SK-N-SH (cell line): Measurements from ENCODE around the gene NAA30. TPM values are rescaled to one million over a fixed set of nuclear protein-coding genes. Genes with fewer than 3 reads are reported as not detected.

Experiments used
- CTCF ChIA-PET: fragments of 300-600, 350-600 bp; formaldehyde crosslinking; extraction: SDS; loops from one replicate; lab custom pipeline; 2021; lab: Yijun Ruan, JAX
- POLR2A ChIA-PET: fragments of 350-600 bp; sonication (Branson Sonifier 250); formaldehyde crosslinking; extraction: SDS; loops from one replicate; lab custom pipeline; 2020; ENCODE audit warnings: antibody characterized with exemption, inconsistent platforms; lab: Yijun Ruan, JAX
- DNase-seq: peaks from one replicate; pipeline ENCODE4 v3.0.0; 2012
- H2AFZ ChIP-seq: fragments of 200-600 bp; sonication (generic); 2 replicates; pipeline ENCODE4 v1.8.1; 2016; ENCODE audit warnings: antibody characterized with exemption, mild to moderate bottlenecking, low read depth
- H3F3A ChIP-seq: fragments of 200-600 bp; sonication (generic); replicated peaks from 2 replicates; pipeline ENCODE3; 2016; ENCODE audit warnings: antibody characterized with exemption, mild to moderate bottlenecking; ENCODE audit not compliant: insufficient read depth
- H3K27ac ChIP-seq, 2 experiments: fragments of 200-500 bp in 1 of 2; fragments of 200-600 bp in 1 of 2; sonication (Bioruptor generic) in 1 of 2; sonication (generic), shearing (Covaris generic) in 1 of 2; 2 replicates each; pipeline versions ENCODE4 v1.5.1 to v1.6.1; 2014 to 2016; ENCODE audit warnings: low read depth in 2 of 2, inconsistent platforms in 1 of 2, low read length in 1 of 2, mild to moderate bottlenecking in 1 of 2, mixed read lengths in 1 of 2
- H3K27me3 ChIP-seq: fragments of 200-600 bp; sonication (generic), shearing (Covaris generic); 2 replicates; pipeline ENCODE4 v1.6.1; 2016; ENCODE audit warnings: mixed run types; ENCODE audit not compliant: insufficient read depth
- H3K36me3 ChIP-seq, 2 experiments: fragments of 200-500 bp in 1 of 2; fragments of 200-600 bp in 1 of 2; sonication (Bioruptor generic) in 1 of 2; sonication (generic) in 1 of 2; replicated peaks in 1 of 2; 2 replicates each; pipeline versions ENCODE3 to v1.5.1; 2014 to 2016; ENCODE audit warnings: low read length in 1 of 2, mild to moderate bottlenecking in 1 of 2; ENCODE audit not compliant: insufficient read depth in 2 of 2, control insufficient read depth in 1 of 2
- H3K4me1 ChIP-seq, 2 experiments: fragments of 200-500 bp in 1 of 2; fragments of 200-600 bp in 1 of 2; sonication (Bioruptor generic) in 1 of 2; sonication (generic), shearing (Covaris generic) in 1 of 2; 2 replicates each; pipeline versions ENCODE4 v1.5.1 to v1.6.1; 2014 to 2016; ENCODE audit warnings: low read depth in 1 of 2, low read length in 1 of 2, mixed run types in 1 of 2; ENCODE audit not compliant: insufficient read depth in 2 of 2, control insufficient read depth in 1 of 2
- H3K4me2 ChIP-seq: fragments of 200-600 bp; sonication (generic), shearing (Covaris generic); 2 replicates; pipeline ENCODE4 v1.6.1; 2017; ENCODE audit warnings: mixed run types
- H3K4me3 ChIP-seq, 2 experiments: fragments of 200-500 bp in 1 of 2; fragments of 200-600 bp in 1 of 2; sonication (Bioruptor generic) in 1 of 2; sonication (generic), shearing (Covaris generic) in 1 of 2; 2 replicates each; pipeline versions ENCODE4 v1.5.1 to v1.8.1; 2014 to 2016; ENCODE audit warnings: low read depth in 2 of 2, inconsistent platforms in 1 of 2, low read length in 1 of 2, mild to moderate bottlenecking in 1 of 2, mixed read lengths in 1 of 2, moderate library complexity in 1 of 2
- H3K79me2 ChIP-seq: fragments of 200-600 bp; sonication (generic); 2 replicates; pipeline ENCODE4 v1.8.1; 2017; ENCODE audit warnings: mild to moderate bottlenecking; ENCODE audit not compliant: insufficient read depth
- H3K9ac ChIP-seq: fragments of 200-600 bp; sonication (generic); 2 replicates; pipeline ENCODE4 v1.6.1; 2017; ENCODE audit warnings: mixed run types
- H3K9me2 ChIP-seq: fragments of 200-600 bp; sonication (generic); 2 replicates; pipeline ENCODE4 v1.6.1; 2017; ENCODE audit warnings: mixed run types
- H3K9me3 ChIP-seq: fragments of 200-600 bp; sonication (generic); 2 replicates; pipeline ENCODE4 v1.6.1; 2017; ENCODE audit warnings: mixed run types, mild to moderate bottlenecking, moderate library complexity
- H4K20me1 ChIP-seq: fragments of 200-600 bp; sonication (generic); 2 replicates; pipeline ENCODE4 v1.6.1; 2017; ENCODE audit warnings: mild to moderate bottlenecking, mixed run types; ENCODE audit not compliant: insufficient read depth
- CTCF ChIP-seq: fragments of 200-600 bp; sonication (generic); IDR thresholded peaks from 2 replicates; pipeline ENCODE4 v1.6.1; 2017; ENCODE audit warnings: antibody characterized with exemption, mild to moderate bottlenecking, moderate library complexity
- FOSL2 ChIP-seq: IDR thresholded peaks from 2 replicates; pipeline ENCODE4 v1.4.0; 2012; ENCODE audit warnings: low read depth, mild to moderate bottlenecking, moderate library complexity, borderline replicate concordance
- IRF3 ChIP-seq: fragments of 150-350 bp; IDR thresholded peaks from 2 replicates; pipeline ENCODE4 v1.6.1; 2016; ENCODE audit warnings: mild to moderate bottlenecking, low read depth, low read length
- MEF2A ChIP-seq: IDR thresholded peaks from 2 replicates; pipeline ENCODE4 v1.4.0; 2012; ENCODE audit warnings: low read depth, borderline replicate concordance
- POLR2AphosphoS5 ChIP-seq: IDR thresholded peaks from 2 replicates; pipeline ENCODE4 v1.6.1; 2012; ENCODE audit warnings: low read depth, low read length
- RXRA ChIP-seq: IDR thresholded peaks from 2 replicates; pipeline ENCODE4 v1.4.0; 2012; ENCODE audit warnings: low read depth, mild to moderate bottlenecking, borderline replicate concordance
- SIN3A ChIP-seq: IDR thresholded peaks from 2 replicates; pipeline ENCODE4 v1.6.1; 2012; ENCODE audit warnings: low read depth, mild to moderate bottlenecking, low read length, moderate library complexity, borderline replicate concordance
- YY1 ChIP-seq: IDR thresholded peaks from 2 replicates; pipeline ENCODE4 v1.4.0; 2012; ENCODE audit warnings: low read depth, mild to moderate bottlenecking
- WGBS: methylation state at CpG from one replicate; pipeline ENCODE4 v1.1.6; 2017; ENCODE audit warnings: low lambda C conversion rate; 5-methylcytosine and 5-hydroxymethylcytosine counted together
- polyA plus RNA-seq, 3 experiments: library from polyadenylated mRNA; depleted of rRNA; stranded (reverse); fragments of >200 nt; gene quantifications; 2 replicates each; pipeline ENCODE4 v1.2.3, GENCODE V29; 2012

NAA30 gene
- polyA plus RNA-seq, 1 of the 3 experiments (the other 2 are of a cell fraction): 3.0 TPM

DNA sequence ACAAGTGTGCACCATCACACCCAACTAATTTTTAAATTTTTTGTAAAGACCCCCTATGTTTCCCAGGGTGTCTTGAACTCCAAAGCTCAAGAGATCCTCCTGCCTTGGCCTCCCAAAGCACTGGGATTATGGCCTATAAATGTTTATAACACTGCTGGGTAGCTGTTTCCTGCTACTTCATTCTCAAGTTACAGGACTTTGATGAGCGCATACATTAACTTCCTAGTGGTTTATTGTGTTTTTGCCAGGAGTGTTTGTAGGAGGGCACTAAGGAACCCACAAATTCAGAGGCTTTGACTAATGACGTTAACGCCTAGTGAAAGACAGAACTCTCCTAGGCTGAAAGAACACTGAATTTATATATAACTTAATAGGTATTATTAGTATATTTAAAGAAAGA is 15.2 kb upstream of the NAA30 start:
- Histone ChIP-seq H3F3A (peaks cover 3% of the 10 kb centered on the region), H3K9me2 (no peaks in the 10 kb centered on the region), H3K36me3 (no peaks in the 10 kb centered on the region), H3K27ac (no peak overlapping the region), H3K9me3 (no peaks in the 10 kb centered on the region), H3K27me3 (no peaks in the 10 kb centered on the region), H3K9ac (no peak overlapping the region), H3K79me2 (no peaks in the 10 kb centered on the region), H3K4me2 (no peak overlapping the region), H3K4me3 (no peak overlapping the region), H4K20me1 (no peaks in the 10 kb centered on the region), H2AFZ (no peak overlapping the region), H3K4me1 (no peaks in the 10 kb centered on the region)
- POLR2A ChIA-PET: no interaction called here
- 90% methylated on average over 3 of the region's 3 CpGs for WGBS
- no peak for DNase-seq
- CTCF ChIA-PET: interaction anchor here (1.3 kb wide), 1 partner anchor 58 kb away, joined by 5 read pairs; no protein-coding TSS in a partner anchor
- TF ChIP-seq SIN3A: no peak

DNA sequence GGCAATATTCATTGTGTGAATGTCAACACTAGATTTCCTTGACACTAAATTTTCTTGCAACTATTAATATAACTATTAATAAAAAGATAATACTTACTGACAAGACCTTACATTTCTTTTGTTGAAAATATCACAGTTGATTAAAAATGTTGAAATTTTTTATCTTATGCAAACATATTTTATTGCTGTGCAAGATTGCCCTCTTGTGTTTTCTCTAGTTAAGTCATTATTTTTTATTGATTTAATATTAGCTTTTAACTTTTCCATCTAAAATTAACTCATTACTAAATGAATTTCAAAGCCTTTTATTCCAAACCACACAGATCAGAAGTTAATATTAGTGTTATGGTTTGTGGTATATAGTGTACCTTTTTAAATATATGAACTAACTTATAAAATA is 11.7 kb upstream of the NAA30 start:
- Histone ChIP-seq H3K9ac (no peak overlapping the region), H3F3A (peaks cover 7% of the 10 kb centered on the region), H3K4me3 (no peak overlapping the region), H3K36me3 (no peaks in the 10 kb centered on the region), H3K9me3 (no peaks in the 10 kb centered on the region), H3K27me3 (no peaks in the 10 kb centered on the region), H3K4me2 (no peak overlapping the region), H3K9me2 (no peaks in the 10 kb centered on the region), H4K20me1 (no peaks in the 10 kb centered on the region), H3K79me2 (no peaks in the 10 kb centered on the region), H3K27ac (no peak overlapping the region), H2AFZ (no peak overlapping the region), H3K4me1 (0 out of 4 replicates have a peak, but pooled peaks cover 0 to 4% of the 10 kb centered on the region in 2 experiments)
- ChIA-PET POLR2A (no interaction called here), CTCF (interaction anchor here (1.3 kb wide), 1 partner anchor 12 kb away, joined by 3 read pairs; the partner anchor contains the start of gene NAA30)
- TF ChIP-seq CTCF (peak; percentile 54), MEF2A (no peak), YY1 (no peak)
- DNase-seq: no peak

DNA sequence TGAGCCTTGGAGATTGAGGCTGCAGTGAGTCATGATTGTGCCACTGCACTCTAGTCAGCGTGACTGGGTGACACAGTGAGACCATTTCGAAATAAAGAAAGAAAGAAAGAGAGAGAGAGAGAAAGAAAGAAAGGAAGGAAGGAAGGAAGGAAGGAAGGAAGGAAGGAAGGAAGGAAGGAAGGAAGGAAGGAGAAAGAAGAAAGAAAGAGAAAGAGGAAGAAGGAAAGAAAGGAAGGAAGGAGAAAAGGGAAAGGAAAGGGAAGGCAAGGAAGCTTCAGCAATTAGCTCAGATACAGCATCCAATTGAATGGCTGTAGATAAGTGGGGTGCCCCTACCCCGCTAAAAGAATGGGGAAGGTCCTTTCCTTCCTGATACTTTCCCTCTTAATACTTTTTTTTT is 9.5 kb upstream of the NAA30 start:
- ChIA-PET POLR2A (no interaction called here), CTCF (interaction anchor here (1.6 kb wide), 1 partner anchor 9 kb away, joined by 6 read pairs; the partner anchor contains the start of gene NAA30)
- Histone ChIP-seq H3K27me3 (no peaks in the 10 kb centered on the region), H2AFZ (peak overlapping the region; percentile 57; the same call in 1 of the 2 replicates), H3K4me2 (no peak overlapping the region), H3K4me1 (0 out of 4 replicates have a peak, but pooled peaks cover 0 to 4% of the 10 kb centered on the region in 2 experiments), H3K79me2 (no peaks in the 10 kb centered on the region), H3K9ac (no peak overlapping the region), H3K4me3 (no peak overlapping the region), H3K36me3 (no peaks in the 10 kb centered on the region), H3F3A (peaks cover 7% of the 10 kb centered on the region), H3K27ac (no peak overlapping the region), H3K9me2 (no peaks in the 10 kb centered on the region), H4K20me1 (no peaks in the 10 kb centered on the region), H3K9me3 (no peaks in the 10 kb centered on the region)
- TF ChIP-seq RXRA (no peak), FOSL2 (no peak), MEF2A (no peak), IRF3 (no peak), POLR2AphosphoS5 (no peak)
- DNase-seq: no peak
- WGBS: 44% methylated on average over 3 of the region's 3 CpGs
